ENCODE measurements around the gene RNF186. TPM values are rescaled to one million over a fixed set of nuclear protein-coding genes. Genes with fewer than 3 reads are reported as not detected.

The RNF186 gene
- polyA plus RNA-seq, 1 donor (not counting 4 experiments of a cell fraction or from before 2014, with no cell fraction given) = not detected

GRCh38 chr1:19802269-19802668 is 12.8 kb downstream of the RNF186 start:
- no peaks in the 10 kb centered on the region for H3K36me3 ChIP-seq (ENCODE audit: control insufficient read depth in 2 of 2, extremely low read depth in 1 of 2, insufficient read depth in 2 of 2, low read length in 2 of 2)
- dilution Hi-C loops (cut with MboI; ENCODE audit: extremely low pct_ligation_motif_present, low sequenced_read_pairs) = no loop called here
- no peak overlapping the region for H3K4me2 ChIP-seq (ENCODE audit: control insufficient read depth, extremely low read depth, insufficient read depth, low read depth, low read length)
- no peak overlapping the region for H3K27ac ChIP-seq (ENCODE audit: control insufficient read depth, insufficient read depth, low read length)
- H3K4me1 ChIP-seq (ENCODE audit: control insufficient read depth, extremely low read depth, insufficient read depth, low read length) = peaks cover 3% of the 10 kb centered on the region
- no peaks in the 10 kb centered on the region for H3K9me3 ChIP-seq (ENCODE audit: control insufficient read depth, low read depth, low read length)
- no peak overlapping the region for H2AFZ ChIP-seq (ENCODE audit: control insufficient read depth, low read length)
- DNase-seq (ENCODE audit: low read depth, low spot score) (no peak), FAIRE-seq (no peak)
- H4K20me1 ChIP-seq (ENCODE audit: control insufficient read depth, extremely low read depth, insufficient read depth, low read length) = no peaks in the 10 kb centered on the region
- no peak for TF ChIP-seq EZH2 (IDR thresholded peaks at IDR 0.05; ENCODE audit: low read length)
- TF ChIP-seq, protein P1, sequence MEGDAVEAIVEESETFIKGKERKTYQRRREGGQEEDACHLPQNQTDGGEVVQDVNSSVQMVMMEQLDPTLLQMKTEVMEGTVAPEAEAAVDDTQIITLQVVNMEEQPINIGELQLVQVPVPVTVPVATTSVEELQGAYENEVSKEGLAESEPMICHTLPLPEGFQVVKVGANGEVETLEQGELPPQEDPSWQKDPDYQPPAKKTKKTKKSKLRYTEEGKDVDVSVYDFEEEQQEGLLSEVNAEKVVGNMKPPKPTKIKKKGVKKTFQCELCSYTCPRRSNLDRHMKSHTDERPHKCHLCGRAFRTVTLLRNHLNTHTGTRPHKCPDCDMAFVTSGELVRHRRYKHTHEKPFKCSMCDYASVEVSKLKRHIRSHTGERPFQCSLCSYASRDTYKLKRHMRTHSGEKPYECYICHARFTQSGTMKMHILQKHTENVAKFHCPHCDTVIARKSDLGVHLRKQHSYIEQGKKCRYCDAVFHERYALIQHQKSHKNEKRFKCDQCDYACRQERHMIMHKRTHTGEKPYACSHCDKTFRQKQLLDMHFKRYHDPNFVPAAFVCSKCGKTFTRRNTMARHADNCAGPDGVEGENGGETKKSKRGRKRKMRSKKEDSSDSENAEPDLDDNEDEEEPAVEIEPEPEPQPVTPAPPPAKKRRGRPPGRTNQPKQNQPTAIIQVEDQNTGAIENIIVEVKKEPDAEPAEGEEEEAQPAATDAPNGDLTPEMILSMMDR (optimal IDR thresholded peaks at IDR 0.05 in 1 of 3, IDR thresholded peaks at IDR 0.05 in 1 of 3, conservative IDR thresholded peaks at IDR 0.05 in 1 of 3; ENCODE audit: extremely low read depth in 1 of 3, insufficient read depth in 2 of 3, low read length in 3 of 3) = no peak
- H3K27me3 ChIP-seq (ENCODE audit: control insufficient read depth, extremely low read depth, insufficient read depth, low read length) = peaks cover 10% of the 10 kb centered on the region
- no peak overlapping the region for H3K9ac ChIP-seq (ENCODE audit: control insufficient read depth, extremely low read depth, insufficient read depth, low read length)
- H3K4me3 ChIP-seq (ENCODE audit: control insufficient read depth in 2 of 3, extremely low read depth in 1 of 3, insufficient read depth in 2 of 3, low read depth in 1 of 3, low read length in 3 of 3) = no peak overlapping the region
- no peaks in the 10 kb centered on the region for H3K79me2 ChIP-seq (ENCODE audit: control insufficient read depth, insufficient read depth, low read length)
- H3K9me1 ChIP-seq (ENCODE audit: control insufficient read depth, extremely low read depth, insufficient read depth, low read length) = no peaks in the 10 kb centered on the region

- FAIRE-seq (peak; percentile 66), DNase-seq (ENCODE audit: low read depth, low spot score) (no peak)
- no peaks in the 10 kb centered on the region for H3K79me2 ChIP-seq (ENCODE audit: control insufficient read depth, insufficient read depth, low read length)
- peaks cover 10% of the 10 kb centered on the region for H3K27me3 ChIP-seq (ENCODE audit: control insufficient read depth, extremely low read depth, insufficient read depth, low read length)
- peaks cover 3% of the 10 kb centered on the region for H3K4me1 ChIP-seq (ENCODE audit: control insufficient read depth, extremely low read depth, insufficient read depth, low read length)
- no peaks in the 10 kb centered on the region for H3K9me1 ChIP-seq (ENCODE audit: control insufficient read depth, extremely low read depth, insufficient read depth, low read length)
- no peak overlapping the region for H3K27ac ChIP-seq (ENCODE audit: control insufficient read depth, insufficient read depth, low read length)
- H4K20me1 ChIP-seq (ENCODE audit: control insufficient read depth, extremely low read depth, insufficient read depth, low read length) = no peaks in the 10 kb centered on the region
- dilution Hi-C loops (cut with MboI; ENCODE audit: extremely low pct_ligation_motif_present, low sequenced_read_pairs) = no loop called here
- peak overlapping the region; percentile 74 for H3K4me2 ChIP-seq (ENCODE audit: control insufficient read depth, extremely low read depth, insufficient read depth, low read depth, low read length)
- no peaks in the 10 kb centered on the region for H3K9me3 ChIP-seq (ENCODE audit: control insufficient read depth, low read depth, low read length)
- peak overlapping the region; percentile 29 to 72 (median 69) for H3K4me3 ChIP-seq (ENCODE audit: control insufficient read depth in 2 of 3, extremely low read depth in 1 of 3, insufficient read depth in 2 of 3, low read depth in 1 of 3, low read length in 3 of 3)
- H2AFZ ChIP-seq (ENCODE audit: control insufficient read depth, low read length) = peak overlapping the region; percentile 83
- peak overlapping the region; percentile 61 for H3K9ac ChIP-seq (ENCODE audit: control insufficient read depth, extremely low read depth, insufficient read depth, low read length)
- TF ChIP-seq EZH2 (IDR thresholded peaks at IDR 0.05; ENCODE audit: low read length) = no peak
- TF ChIP-seq, protein P1 (optimal IDR thresholded peaks at IDR 0.05 in 1 of 3, IDR thresholded peaks at IDR 0.05 in 1 of 3, conservative IDR thresholded peaks at IDR 0.05 in 1 of 3; ENCODE audit: extremely low read depth in 1 of 3, insufficient read depth in 2 of 3, low read length in 3 of 3) = no peak
- no peaks in the 10 kb centered on the region for H3K36me3 ChIP-seq (ENCODE audit: control insufficient read depth in 2 of 2, extremely low read depth in 1 of 2, insufficient read depth in 2 of 2, low read length in 2 of 2)
Measured at GRCh38 chr1:19800076-19800804, 14.8 kb downstream of the RNF186 start.
